Right ventricle myocardium inferior (tissue), 1 donor: ENCODE data around the gene ASNSD1. TPM values are rescaled to one million over a fixed set of nuclear protein-coding genes. Genes with fewer than 3 reads are reported as not detected.

Experiments used
- ATAC-seq: fragments of 200-7000 bp; cut with Tn5 transposase; one replicate; pipeline ENCODE4 v1.9.1; 2020; ENCODE audit warnings: mild to moderate bottlenecking, moderate library complexity
- DNase-seq: peaks from one replicate; pipeline ENCODE4 v3.0.0; 2021; ENCODE audit errors: missing footprints
- intact Hi-C: fragments of 100-400 bp; cut with DNase I; formaldehyde crosslinking; loops from one replicate; pipeline ENCODE4 v1.11.0; 2022
- long read RNA-seq: library from polyadenylated mRNA; unstranded; transcript quantifications from one replicate; pipeline ENCODE4 v2.0.0, GENCODE V29; 2021
- total RNA-seq: library from RNA; stranded (reverse); fragmentation: NEBNext Ultra II Directional; extraction: Animal tissue kit (Norgen Biotek cat#: 25700); gene quantifications from one replicate; pipeline ENCODE4 v1.2.1, GENCODE V29; 2021
- donor health status: DM: no; HTN: yes; CAD: no; lungs with severe emphysema.

ASNSD1 gene
- total RNA-seq, result 35.2 TPM
- long read RNA-seq, transcript ASNSD1-201 (6 exons, 2,450 nt), result major isoform, 26 of 31 reads
- long read RNA-seq, partial matches to known transcripts, result 1 of 31 reads
- long read RNA-seq, other reads (novel, unspliced or antisense), result 4 of 31 reads

DNA sequence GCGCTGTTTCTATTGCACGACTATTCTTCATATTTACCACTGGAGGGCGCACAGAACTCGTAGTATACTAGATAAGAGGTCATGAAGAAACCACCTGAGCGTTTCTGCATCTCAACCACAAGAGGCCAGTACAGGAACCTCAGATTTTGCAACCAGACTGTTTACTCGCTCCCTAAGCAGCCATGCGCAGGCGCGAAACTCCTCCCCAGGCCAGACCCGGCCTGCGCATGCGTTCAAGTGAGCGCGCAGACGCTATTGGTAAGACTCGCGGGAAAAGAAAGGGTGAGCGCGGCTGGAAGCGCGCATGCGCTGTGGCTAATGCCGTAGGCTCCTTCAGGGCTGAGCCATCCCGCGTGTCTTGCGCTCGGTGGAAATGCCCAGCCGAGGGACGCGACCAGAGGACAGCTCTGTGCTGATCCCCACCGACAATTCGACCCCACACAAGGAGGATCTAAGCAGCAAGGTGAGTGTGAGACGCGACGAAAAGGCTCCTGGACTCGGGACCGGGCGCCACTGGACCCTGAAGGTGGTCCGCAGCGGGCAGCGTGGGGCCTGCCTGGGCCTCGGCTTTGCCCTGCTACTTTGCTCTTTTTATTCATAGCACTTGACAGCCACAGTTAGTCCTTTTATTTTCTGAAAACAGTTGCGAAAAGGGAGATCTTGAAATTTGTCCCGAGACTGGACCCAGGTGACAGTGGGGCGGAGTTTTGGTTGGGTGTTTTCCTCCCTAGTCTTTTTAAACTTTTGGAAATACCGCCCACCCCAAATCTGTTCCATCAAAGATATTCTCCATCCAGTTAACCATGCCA, at the start of gene ASNSD1:
TSS of gene ASNSD1 (plus strand) at position 312 of the 809 bp plus-strand sequence. CDS start 4,674 bp downstream, outside the sequence.
- intact Hi-C loops, result loop anchor here (1.0 to 5.0 kb wide), 3 partner anchors 37 to 409 kb away; partner anchors contain the start of genes ORMDL1 and PMS1
- DNase-seq (peak; percentile 100), ATAC-seq (peak; percentile 97)

DNA sequence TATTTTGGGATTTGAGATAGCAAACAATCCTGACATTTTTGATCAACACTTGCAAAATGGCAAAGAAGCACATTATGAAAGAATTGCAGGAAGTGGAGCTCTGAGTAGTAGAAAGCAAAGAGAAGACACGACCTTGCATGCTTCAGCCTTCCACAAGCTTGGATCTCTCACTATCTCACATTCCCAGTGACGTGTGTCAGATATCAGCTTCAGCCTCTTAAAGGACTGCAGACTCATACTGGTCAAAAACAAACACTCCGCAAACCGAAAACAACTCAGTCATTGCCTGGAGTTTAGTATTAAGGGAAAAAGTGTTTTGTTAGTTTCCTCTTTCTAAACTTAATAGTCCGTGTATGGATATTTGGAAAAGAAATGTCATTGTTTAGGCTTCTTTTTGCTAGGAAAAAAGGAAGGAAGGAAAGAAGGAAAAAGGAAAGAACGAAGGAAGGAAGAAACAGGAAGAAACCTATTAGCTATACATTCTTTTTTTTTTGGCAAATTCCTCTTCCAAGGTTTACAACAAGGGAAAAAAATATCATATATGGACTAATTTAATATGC, 48.1 kb upstream of the ASNSD1 start:
- DNase-seq, result no peak
- intact Hi-C loops, result no loop called here

DNA sequence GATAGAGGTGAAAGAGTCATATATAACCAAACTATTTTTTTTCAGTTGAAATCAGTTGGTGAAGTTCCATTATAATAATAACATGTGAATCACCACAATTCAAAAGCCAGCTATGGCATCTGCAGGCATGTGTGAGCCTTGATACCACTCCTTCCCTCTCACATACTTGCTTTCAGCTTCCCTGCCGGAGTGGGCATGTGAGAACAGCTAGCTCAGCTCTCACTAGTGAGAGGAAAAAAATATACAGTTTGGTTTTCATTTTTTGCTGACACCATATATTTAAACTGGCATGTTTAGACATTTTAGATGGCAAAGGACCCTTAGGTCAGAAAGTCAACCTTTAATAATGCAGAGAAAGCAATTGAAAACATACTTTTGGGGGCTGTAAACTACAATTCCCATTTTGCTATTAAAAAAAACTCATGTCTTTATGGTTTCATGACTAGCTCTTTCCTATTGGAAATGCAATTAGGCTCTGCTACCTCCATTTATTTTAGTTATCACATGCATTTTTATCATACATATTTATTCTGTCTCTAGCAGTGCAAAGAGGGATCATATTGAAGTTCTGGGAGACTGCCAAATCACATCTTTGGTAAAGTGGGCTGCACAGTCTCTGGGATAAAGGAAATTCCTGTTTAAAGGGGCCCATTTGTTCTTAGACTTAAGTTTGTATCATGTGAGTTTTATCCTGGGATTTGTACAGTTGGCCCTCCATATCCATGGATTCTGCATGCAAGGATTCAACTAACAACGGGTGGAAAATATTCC, 47.4 kb upstream of the ASNSD1 start:
- intact Hi-C loops, result loop anchor here (1.0 kb wide), 1 partner anchor 34 kb away; the partner anchor contains the start of gene SLC40A1
- ATAC-seq (peak; percentile 78), DNase-seq (no peak)

More for the DNA sequence above, 48.1 kb upstream of the ASNSD1 start:
- ATAC-seq, result peak; percentile 97

DNA sequence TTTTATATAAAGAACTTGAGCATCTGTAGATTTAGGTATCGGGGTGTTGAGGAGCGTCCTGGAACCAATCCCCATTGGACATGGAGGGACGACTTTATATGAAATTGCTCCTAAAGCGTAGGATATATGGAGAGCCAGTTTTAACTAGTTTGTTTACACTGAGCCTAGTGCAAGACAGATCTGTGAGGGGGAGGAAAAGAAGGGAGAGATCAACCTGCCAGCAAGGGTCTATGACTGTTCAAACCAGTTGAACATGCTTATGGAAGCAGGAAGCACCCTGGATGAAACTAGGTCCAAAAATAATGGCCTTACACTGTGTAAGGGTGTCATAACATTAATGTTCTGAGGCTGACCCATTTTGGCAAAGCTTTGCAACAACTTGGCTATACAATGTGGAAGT, 46.7 kb upstream of the ASNSD1 start:
- DNase-seq, result no peak
- ATAC-seq, result no peak
- intact Hi-C loops, result loop anchor here (1.0 kb wide), 1 partner anchor 34 kb away; the partner anchor contains the start of gene SLC40A1

DNA sequence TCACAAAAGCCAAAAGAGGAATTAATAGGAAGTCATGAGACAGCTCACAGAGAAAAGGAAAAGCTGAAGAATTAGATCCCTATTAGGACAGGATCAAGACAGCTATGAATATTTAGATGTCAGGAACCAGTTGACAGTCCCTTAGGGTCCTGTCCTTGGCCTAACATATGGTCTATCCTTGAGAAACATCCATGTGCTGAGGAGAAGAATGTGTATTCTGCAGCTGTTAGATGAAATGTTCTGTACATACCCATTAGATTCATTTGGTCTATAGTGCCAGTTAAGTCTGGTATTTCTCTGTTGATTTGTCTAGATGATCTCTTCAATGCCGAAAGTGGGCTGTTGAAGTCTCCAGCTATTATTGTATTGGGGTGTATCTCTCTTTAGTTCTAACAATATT, 43.1 kb upstream of the ASNSD1 start:
- DNase-seq, result no peak
- no peak for ATAC-seq
- intact Hi-C loops, result no loop called here

DNA sequence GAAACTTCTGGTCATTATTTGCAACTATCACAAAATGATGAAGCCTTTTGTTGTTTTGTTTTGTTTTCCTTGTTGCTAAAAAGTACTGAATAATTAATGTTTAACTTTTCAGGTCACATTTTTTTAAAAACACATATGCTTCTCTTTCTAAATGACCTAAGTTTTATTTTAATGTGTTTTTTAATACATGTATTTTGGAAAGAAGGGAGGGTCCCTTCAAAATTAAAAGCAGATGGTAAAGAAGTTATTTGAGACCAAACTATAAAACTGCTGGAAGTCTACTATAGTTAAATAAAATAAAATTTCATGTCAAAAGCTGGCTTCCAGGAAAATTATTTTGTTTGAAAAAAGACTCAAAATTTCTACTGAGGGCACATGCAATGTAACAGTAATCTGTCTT, 39.5 kb upstream of the ASNSD1 start:
- intact Hi-C loops, result no loop called here
- ATAC-seq, result no peak
- DNase-seq, result no peak

DNA sequence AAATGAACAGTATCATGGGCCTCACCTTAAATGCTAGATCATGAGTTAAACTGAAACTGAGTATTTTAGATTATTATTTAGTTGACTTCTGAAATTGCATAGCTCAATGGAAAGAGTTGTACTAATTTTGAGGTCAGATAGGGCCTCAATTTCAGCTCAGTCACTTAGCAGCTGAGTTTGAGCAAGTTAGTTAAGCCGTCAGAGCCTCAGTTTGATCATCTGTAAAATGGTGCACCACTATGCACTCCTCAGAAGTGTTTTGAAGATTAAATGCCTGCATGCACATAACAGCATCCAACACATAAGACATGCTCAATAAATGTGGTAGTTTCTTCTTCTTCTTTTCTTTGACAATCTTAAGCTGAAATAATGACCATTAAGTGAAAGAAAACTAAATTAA, 38.2 kb upstream of the ASNSD1 start:
- no peak for ATAC-seq
- intact Hi-C loops, result no loop called here
- DNase-seq, result no peak

DNA sequence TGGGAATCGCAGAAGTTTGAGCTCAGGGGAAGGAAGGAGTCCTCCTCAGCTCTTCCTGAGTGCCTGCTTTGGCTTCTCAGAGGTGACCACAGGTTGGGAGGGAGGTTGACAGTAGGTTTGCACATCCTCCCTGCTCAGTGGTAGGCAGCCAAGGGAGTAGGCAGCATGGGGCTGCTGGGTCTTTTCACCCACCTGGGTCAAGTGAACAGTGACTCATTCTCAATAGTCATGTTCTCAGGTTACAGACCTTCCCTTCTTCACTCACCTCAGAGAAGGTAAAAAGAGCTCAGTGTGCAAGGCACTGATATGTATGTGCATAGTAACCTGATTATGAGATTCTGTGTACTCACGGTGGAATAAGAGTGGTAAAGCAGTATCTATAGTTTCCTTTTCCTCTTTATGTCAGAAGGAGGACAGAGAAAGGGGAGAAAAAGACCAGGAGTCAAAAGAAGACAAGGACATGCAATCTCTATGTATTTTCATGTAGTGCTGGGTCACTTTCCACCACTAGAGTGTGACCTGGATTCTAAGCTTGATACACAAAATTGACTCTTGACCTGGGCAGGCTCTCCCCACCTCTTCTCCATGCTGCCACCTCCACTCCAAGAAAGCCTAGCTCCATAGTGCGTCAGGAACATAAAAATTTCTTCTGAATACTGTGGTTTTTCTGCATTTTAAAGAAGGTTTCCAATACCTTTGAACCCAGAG, 36.5 kb upstream of the ASNSD1 start:
- DNase-seq (no peak), ATAC-seq (no peak)
- intact Hi-C loops, result no loop called here

DNA sequence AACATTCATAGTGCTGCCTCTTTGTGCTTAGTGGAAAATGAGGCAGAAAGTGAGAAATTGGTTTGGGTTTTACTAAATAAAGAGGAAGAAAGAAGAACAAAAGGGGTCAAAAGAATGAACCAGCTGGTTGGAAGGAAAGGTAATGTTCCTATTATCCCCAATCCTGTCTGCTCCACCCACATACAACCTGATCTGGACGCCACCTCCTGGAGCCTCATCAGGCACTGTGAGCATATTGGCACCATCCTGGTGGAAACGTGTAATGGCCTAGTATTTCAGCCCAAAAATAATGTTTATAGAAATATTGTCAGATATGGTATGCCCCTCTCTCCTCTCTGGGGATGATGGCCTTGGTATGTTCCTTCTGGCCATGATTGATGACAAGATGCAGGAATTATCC, 35.6 kb upstream of the ASNSD1 start:
- ATAC-seq (no peak), DNase-seq (no peak)
- intact Hi-C loops, result no loop called here

DNA sequence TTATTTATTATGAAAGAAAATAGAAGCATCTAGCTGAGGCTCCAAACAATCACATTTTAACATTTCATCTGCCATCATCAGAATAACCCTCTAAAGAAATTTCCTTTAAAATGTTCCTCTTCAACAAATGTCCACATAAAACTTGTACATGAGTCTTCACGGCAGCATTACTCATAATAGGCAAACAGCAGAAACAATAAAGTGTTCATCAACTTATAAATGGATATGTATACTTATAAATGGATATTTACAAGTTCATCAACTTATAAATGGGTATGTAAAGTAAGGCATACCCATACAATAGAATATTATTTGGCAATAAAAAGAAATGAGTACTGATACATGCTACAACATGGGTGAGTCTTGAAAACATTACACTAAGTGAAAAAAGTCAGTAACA, 33.5 kb upstream of the ASNSD1 start:
- no peak for DNase-seq
- no peak for ATAC-seq
- intact Hi-C loops, result no loop called here

DNA sequence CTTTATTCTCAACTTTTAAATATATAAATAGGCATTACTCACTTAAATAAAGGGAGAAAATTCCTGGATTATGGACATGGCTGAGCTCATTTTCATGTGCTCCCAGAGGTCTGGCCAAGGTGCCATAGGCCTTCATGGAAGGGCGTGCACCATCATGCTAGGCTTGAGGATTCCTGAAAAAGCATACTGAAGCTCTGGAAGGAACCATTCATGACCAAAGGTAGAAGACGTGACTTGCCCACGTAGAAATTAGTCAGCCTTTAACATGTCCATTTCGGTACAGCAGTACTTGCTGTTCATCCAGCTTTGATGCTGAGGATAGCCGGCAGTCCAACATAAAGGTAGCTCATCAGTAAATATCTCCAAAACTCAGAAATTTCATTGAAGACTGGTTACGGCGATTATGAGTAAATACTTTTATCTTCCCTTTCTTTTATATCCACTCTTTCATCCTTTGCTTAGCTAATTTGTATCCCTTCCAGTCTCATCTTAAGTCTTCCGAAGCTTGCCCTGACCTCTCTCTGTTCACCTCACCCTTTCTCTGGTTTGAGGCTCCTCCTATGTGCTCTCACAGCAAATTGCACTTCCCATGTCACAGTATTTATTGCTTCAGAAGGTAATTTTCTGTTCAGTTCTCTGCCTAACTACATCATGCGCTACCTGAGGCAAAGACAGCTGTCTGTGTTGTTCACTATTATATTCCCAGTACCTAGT, 32.3 kb upstream of the ASNSD1 start:
- DNase-seq, result no peak
- intact Hi-C loops, result no loop called here
- peak; percentile 73 for ATAC-seq

DNA sequence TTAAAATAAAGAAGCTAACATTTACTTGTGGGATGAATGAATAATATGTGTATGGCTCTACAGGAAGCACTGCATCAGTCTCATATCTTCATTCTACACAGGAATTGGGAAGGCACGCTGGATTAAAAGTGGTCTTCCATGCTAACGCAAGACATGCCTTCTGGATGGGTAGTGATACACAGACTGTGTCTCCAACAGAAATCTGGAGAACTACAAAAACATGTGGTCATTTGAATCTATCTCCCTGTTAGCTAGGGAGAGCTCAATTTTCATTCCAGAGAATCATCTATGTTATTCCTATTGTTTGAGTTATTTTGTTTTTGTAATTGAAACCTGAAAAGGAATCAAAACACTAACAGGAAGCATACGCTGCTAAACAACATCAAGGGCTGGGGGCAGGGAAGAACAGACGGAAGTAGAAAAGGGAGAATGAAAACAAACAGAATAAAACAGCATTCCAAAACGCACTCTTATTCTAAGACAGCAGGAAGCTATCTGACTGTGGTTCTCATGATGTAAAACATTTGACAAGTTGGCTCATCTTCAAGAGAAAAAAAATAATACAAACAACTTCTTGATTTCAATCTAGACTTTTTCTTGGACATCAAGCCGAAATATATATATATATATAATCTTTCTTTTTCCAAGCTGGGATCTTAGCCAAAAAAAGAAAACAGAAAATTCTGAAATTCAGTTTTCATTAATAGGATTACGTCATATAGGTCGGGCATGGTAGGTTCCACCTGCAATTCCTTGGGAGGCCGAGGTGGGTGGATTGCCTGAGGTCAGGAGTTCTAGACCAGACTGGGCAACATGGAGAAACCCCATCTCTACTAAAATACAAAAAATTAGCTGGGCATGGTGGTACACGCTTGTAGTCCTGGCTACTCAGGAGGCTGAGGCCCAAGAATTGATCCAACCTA, 31.5 kb upstream of the ASNSD1 start:
- DNase-seq (no peak), ATAC-seq (no peak)
- intact Hi-C loops, result no loop called here

DNA sequence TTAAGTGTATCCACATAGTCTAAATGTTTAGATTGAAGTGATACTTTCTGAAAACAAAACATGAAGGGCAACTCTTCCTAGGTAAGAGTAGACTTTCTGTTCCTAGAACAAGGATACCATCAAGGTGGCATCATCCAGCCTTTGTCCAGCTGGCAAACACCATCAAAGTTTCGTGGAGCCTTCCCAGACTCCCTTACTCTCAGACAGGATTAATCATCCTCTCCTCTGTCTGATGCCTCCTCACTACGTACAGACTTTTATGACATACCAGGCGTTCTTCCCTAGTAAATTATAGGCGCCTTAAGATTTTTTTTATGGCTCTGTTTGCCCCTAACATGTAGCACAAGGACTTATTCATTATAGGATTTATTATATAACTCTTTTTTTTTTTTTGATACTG, 29.4 kb upstream of the ASNSD1 start:
- no peak for DNase-seq
- intact Hi-C loops, result loop anchor here (2.0 kb wide), 1 partner anchor 51 kb away; the partner anchor contains the start of gene SLC40A1
- ATAC-seq, result no peak

DNA sequence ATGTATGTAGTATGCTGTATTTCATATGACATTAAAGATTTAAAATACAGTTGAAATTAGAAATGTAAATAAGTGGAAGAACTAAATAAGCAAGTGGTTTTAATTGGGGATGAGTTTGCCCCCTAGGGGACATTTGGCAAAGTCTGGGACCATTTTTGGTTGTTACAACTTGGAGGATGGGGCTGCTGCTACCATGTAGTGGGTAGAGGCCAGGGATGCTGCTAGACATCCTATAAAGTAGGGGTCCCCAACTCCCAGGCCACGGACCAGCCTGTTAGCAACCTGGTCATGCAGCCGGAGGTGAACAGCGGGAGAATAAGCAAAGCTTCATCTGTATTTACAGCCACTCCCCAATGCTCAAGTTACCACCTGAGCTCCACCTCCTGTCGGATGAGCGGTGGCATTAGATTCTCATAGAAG, 27.9 kb upstream of the ASNSD1 start:
- intact Hi-C loops, result loop anchor here (2.0 kb wide), 1 partner anchor 53 kb away; the partner anchor contains the start of gene SLC40A1
- DNase-seq (peak; percentile 67), ATAC-seq (no peak)

DNA sequence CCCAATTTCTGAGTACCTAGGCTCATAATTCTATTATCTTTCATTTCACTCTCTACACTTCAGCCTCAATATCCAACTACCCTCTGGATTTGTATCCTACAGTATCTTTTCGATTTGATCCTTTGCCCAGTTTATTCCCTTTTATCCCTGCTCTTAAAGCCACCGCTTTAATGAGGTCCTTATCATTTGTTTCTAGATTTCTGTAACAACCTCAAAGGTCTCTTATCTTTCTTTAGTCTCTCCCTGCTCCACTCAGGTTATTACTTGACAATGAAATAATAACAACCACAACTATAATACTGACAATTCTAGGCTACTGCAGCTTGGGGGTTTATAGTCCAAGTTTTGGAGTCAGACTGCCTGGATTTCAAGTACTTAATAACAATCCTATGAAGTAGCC, 25.9 kb upstream of the ASNSD1 start:
- no peak for ATAC-seq

DNA sequence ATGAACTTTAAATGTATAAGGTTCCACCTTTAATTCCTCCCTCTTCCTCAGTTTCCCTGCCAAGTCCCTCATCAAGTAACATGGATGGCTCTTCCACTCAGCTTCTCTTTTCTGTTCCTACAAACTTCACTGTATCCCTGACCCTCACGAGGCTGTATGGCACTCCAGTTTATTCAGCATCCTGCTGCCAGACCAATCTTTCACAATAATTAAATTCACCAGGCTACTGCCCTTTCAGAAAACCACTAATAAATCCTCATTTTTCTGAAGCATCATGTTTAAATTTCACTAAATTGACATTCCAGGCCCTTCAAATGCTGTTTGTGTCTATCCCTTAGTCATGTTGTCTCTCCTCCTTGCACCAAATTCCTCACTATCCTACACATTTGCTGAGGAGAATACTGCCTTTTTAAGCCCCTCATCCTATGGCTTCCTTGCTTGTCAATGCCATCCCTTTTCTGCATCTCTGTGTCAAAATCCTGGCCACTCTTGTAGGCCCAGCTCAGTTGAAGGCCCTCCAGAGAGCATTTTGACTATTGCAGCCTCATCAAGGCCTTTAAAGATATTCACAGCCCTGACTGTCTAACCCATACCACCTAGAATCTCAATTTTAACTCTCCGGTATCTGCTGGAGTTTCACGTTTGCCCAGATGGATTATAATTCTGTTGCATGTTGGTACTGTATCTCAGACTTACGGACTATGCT, 22.8 kb upstream of the ASNSD1 start:
- DNase-seq (no peak), ATAC-seq (no peak)
- intact Hi-C loops, result no loop called here

More for the DNA sequence above, 25.9 kb upstream of the ASNSD1 start:
- intact Hi-C loops, result loop anchor here (2.0 kb wide), 1 partner anchor 169 kb away; no protein-coding TSS in a partner anchor
- DNase-seq, result no peak
